Measurements from ENCODE around the gene WARS2.

WARS2 gene

DNA sequence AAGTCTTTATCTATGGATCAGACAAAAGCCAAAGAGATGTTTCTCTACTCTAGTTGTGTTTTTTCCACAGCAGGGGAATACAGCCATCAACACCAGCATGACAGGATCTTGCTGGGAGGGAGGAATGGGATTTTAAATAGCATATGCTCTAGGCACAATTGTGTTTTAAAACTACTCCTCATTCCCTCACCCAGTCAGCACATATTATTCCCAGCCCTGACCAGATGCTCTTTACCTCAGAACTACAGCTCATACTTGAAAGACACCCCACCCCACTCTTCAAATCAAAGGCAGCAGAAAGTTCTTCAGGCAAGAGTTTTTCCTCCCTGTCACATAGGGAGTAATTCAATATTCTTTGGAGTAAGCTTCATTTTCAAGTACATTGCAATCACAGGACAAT is 106.1 kb downstream of the WARS2 start:
- DNase-seq (ENCODE audit: low spot score) = no peak
- TF ChIP-seq, protein P1, sequence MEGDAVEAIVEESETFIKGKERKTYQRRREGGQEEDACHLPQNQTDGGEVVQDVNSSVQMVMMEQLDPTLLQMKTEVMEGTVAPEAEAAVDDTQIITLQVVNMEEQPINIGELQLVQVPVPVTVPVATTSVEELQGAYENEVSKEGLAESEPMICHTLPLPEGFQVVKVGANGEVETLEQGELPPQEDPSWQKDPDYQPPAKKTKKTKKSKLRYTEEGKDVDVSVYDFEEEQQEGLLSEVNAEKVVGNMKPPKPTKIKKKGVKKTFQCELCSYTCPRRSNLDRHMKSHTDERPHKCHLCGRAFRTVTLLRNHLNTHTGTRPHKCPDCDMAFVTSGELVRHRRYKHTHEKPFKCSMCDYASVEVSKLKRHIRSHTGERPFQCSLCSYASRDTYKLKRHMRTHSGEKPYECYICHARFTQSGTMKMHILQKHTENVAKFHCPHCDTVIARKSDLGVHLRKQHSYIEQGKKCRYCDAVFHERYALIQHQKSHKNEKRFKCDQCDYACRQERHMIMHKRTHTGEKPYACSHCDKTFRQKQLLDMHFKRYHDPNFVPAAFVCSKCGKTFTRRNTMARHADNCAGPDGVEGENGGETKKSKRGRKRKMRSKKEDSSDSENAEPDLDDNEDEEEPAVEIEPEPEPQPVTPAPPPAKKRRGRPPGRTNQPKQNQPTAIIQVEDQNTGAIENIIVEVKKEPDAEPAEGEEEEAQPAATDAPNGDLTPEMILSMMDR (IDR thresholded peaks at IDR 0.05; ENCODE audit: borderline replicate concordance, control extremely low read depth, extremely low read depth, insufficient read depth, missing control alignments) = no peak
- in situ Hi-C loops (cut with MboI; ENCODE audit: low sequenced_read_pairs, unreplicated experiment) = no loop called here

DNA sequence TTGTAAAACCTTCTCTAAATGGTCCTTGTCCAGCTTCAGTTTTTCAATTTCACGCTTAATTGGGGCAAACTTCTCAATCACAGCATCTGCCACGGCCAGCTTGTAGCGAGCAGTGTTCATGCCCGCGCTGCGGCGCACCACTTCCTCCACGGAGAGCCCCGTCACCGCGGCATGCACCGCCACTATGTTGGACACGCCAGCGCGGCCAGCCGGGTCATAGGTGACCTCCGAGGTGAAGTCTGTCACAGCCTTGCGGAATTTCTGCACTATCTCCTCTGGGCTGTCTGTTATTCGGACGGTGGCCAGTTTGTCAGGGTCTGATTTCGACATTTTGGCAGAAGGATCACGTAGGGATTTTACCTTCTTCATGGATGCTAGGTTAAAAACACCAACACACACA is 107.5 kb downstream of the WARS2 start:
- TF ChIP-seq, protein P1 (IDR thresholded peaks at IDR 0.05; ENCODE audit: borderline replicate concordance, control extremely low read depth, extremely low read depth, insufficient read depth, missing control alignments) = no peak
- in situ Hi-C loops (cut with MboI; ENCODE audit: low sequenced_read_pairs, unreplicated experiment) = no loop called here
- no peak for DNase-seq (ENCODE audit: low spot score)

DNA sequence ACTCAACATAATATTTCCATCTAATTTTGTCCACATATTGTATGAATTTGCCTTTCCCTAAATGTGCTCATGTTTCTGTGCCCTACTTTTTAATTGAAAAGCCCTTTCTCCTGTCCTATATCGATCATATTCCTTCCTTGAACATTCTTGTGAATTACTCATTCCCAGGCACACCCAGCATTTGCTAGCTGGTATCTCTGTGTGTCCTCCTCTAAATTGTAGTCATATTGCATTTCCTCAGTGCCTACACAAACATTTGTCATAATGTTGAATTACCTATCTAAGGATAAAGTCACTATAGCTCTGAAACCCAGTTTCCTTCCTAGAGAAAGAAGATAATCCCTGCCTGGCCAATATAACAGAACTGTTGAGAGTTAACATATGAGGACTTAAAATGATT is 112.7 kb downstream of the WARS2 start:
- TF ChIP-seq, protein P1 (IDR thresholded peaks at IDR 0.05; ENCODE audit: borderline replicate concordance, control extremely low read depth, extremely low read depth, insufficient read depth, missing control alignments) = no peak
- in situ Hi-C loops (cut with MboI; ENCODE audit: low sequenced_read_pairs, unreplicated experiment) = no loop called here
- DNase-seq (ENCODE audit: low spot score) = no peak

DNA sequence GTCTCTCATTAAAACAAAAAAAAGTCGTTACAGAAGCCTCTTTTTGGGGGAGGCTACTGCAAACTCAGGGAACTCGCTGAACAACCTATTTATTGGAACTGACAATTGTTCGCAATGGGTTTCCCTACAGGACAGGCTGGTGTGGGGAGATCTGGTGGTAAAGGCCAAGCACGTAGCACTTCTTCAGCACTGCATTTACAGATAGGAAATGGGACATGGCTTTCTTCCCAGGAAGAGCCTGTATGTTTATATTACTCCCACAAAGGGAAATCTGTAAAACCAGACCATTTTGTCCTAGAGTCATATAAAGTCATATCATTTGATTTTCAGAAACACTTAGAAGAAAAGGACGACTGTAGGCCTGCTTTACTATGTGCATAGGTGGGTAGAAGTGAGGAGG is 113.5 kb downstream of the WARS2 start:
- DNase-seq (ENCODE audit: low spot score) = no peak
- in situ Hi-C loops (cut with MboI; ENCODE audit: low sequenced_read_pairs, unreplicated experiment) = no loop called here
- TF ChIP-seq, protein P1 (IDR thresholded peaks at IDR 0.05; ENCODE audit: borderline replicate concordance, control extremely low read depth, extremely low read depth, insufficient read depth, missing control alignments) = no peak

DNA sequence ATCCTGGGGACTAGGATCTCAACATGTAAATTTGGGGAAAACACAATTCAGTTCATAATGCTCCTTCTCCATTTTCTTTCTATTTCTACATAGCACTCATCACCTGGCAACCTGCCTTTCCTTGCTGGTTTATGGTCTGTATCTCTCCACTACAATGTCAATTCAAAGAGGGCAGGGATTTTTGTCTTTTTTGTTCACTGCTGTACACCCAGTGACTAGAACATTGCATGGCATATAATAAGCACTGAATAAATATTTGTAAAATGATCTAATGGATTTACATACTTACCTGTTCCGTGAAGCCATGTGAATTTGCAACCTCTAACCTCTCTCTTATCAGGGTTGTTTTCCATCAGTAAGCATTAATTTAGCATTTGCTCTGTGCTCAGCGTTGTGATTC is 124.9 kb downstream of the WARS2 start:
- in situ Hi-C loops (cut with MboI; ENCODE audit: low sequenced_read_pairs, unreplicated experiment) = loop anchor here (25.0 kb wide), 1 partner anchor 853 kb away; no protein-coding TSS in a partner anchor
- TF ChIP-seq, protein P1 (IDR thresholded peaks at IDR 0.05; ENCODE audit: borderline replicate concordance, control extremely low read depth, extremely low read depth, insufficient read depth, missing control alignments) = no peak
- no peak for DNase-seq (ENCODE audit: low spot score)

DNA sequence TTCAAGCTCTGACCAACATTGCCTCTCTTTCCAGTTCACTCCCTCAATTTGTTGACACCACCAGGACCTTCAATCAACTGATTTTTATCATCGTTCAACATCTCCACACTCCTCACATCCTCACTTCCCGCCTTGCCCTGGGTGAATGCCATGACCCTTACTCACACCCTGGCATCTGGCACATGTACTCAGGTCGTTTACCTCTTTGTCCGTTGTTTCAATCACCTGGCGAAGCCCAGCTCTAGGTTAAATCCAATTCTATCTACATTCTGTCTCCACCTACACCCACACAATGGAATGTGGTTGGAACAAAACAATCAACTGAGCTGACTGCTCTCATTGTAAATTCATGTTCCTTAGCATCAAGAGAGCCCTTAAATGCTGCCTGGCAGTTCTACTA is 128.1 kb downstream of the WARS2 start:
- DNase-seq (ENCODE audit: low spot score) = no peak
- in situ Hi-C loops (cut with MboI; ENCODE audit: low sequenced_read_pairs, unreplicated experiment) = loop anchor here (25.0 kb wide), 1 partner anchor 850 kb away; no protein-coding TSS in a partner anchor
- TF ChIP-seq, protein P1 (IDR thresholded peaks at IDR 0.05; ENCODE audit: borderline replicate concordance, control extremely low read depth, extremely low read depth, insufficient read depth, missing control alignments) = no peak

DNA sequence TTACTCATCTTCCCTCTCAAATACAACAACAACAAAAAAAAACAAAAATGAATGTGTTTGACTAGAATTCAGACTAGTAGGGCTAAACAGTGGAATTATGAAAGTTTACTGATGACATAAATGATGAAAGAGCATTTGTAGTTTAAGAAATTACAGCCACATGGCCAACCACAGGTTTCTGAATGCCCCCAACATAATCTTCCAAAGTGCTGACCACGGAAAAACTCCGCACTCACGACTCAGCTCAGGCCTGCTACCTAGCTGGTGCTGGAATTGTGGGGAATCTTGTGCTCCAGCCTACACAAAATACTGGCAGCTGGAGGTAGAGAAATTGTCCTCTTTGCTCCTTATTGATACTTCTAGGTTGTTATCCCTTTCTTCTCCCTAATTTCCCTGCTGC is 128.7 kb downstream of the WARS2 start:
- TF ChIP-seq, protein P1 (IDR thresholded peaks at IDR 0.05; ENCODE audit: borderline replicate concordance, control extremely low read depth, extremely low read depth, insufficient read depth, missing control alignments) = no peak
- DNase-seq (ENCODE audit: low spot score) = no peak
- in situ Hi-C loops (cut with MboI; ENCODE audit: low sequenced_read_pairs, unreplicated experiment) = loop anchor here (25.0 kb wide), 1 partner anchor 849 kb away; no protein-coding TSS in a partner anchor

All from GM13976 (cell line).